ENCODE measurements around the gene PHETA2. TPM values are rescaled to one million over a fixed set of nuclear protein-coding genes. Genes with fewer than 3 reads are reported as not detected.
A peak's percentile ranks its signal among the peaks of the same experiment; 100 is the strongest.

PHETA2 gene
- total and polyA plus RNA-seq, 2 of the 13 experiments (the other 11 are each of a cell fraction or from before 2014, with no cell fraction given), result 0.07 TPM; not detected in 1

DNA sequence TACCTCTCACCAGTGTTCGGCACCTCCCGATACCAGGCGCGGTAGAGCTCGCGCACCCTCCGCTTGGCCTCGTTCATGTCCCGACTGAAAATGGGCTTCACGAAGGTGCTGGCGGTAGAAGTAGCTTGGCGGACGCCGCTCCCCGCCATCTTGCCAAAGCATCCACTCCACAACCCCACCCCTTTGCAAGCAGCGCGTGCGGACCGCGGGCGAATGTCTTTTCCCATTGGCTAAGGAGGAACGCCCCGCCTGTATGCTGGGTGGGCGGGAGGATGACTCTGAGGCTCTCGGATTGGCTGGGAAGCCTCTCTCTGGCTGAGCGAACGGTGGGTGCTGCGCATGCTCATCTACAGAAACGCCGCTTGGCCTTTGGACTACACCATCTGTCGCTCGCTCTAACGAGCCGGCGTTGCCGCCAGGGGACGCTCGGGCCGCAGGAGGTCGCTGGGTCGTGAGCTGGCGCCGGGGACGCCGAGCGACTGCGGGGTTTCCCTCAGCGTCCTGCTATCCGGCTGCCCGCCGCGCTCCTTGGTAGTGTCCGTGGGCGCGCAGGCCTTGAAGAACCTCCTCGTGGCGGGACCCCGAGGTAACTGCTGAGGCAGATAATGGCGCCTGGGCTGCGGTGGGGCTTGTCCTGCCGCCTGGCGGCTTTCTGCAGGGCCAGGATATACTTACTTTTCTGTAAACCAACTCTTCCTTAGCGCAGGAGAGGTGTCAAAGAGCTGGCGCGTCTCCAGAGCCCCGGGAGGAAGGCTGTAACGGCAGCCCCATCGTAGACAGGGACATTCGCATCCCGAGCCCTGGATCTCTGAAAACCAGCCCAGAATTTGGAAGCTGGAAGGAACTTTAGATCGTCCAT, 16.8 kb downstream of the PHETA2 start, which contains the start of gene NDUFA6 (continued):
- TF ChIP-seq, protein P1, sequence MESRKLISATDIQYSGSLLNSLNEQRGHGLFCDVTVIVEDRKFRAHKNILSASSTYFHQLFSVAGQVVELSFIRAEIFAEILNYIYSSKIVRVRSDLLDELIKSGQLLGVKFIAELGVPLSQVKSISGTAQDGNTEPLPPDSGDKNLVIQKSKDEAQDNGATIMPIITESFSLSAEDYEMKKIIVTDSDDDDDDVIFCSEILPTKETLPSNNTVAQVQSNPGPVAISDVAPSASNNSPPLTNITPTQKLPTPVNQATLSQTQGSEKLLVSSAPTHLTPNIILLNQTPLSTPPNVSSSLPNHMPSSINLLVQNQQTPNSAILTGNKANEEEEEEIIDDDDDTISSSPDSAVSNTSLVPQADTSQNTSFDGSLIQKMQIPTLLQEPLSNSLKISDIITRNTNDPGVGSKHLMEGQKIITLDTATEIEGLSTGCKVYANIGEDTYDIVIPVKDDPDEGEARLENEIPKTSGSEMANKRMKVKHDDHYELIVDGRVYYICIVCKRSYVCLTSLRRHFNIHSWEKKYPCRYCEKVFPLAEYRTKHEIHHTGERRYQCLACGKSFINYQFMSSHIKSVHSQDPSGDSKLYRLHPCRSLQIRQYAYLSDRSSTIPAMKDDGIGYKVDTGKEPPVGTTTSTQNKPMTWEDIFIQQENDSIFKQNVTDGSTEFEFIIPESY (CRISPR knock-in tag; IDR thresholded peaks at IDR 0.05), result 0 out of 2 replicates have a peak, but pooled peaks have one; percentile 26
- TF ChIP-seq RXRB (CRISPR knock-in tag; IDR thresholded peaks at IDR 0.05; ENCODE audit: borderline replicate concordance) (peak; percentile 73; the same call in 1 of the 2 replicates), REPIN1 (CRISPR knock-in tag; IDR thresholded peaks at IDR 0.05; ENCODE audit: borderline replicate concordance, low read depth) (peak; percentile 86; the same call in 1 of the 2 replicates), WIZ (CRISPR knock-in tag; IDR thresholded peaks at IDR 0.05) (no peak; the same call in 1 of the 2 replicates), RBM22 (optimal IDR thresholded peaks at IDR 0.05; ENCODE audit: low read length) (peak; percentile 75), ZNF546 (CRISPR knock-in tag; conservative IDR thresholded peaks at IDR 0.05) (0 out of 2 replicates have a peak, but pooled peaks have one; percentile 13), HDAC2 (CRISPR knock-in tag; IDR thresholded peaks at IDR 0.05) (peak; percentile 81), GFI1 (CRISPR knock-in tag; IDR thresholded peaks at IDR 0.05; ENCODE audit: borderline replicate concordance) (peak; percentile 23; the same call in 1 of the 2 replicates), U2AF2 (IDR thresholded peaks at IDR 0.05; ENCODE audit: low read depth, low read length) (no peak), SIN3A (IDR thresholded peaks at IDR 0.05; ENCODE audit: borderline replicate concordance, low read depth, low read length) (peak; percentile 35; the same call in 1 of the 2 replicates), HNRNPK (IDR thresholded peaks at IDR 0.05; ENCODE audit: low read depth, low read length, poor library complexity, severe bottlenecking) (no peak), SMAD1 (CRISPR knock-in tag; IDR thresholded peaks at IDR 0.05; ENCODE audit: borderline replicate concordance, low read depth) (peak; percentile 87; the same call in 1 of the 2 replicates), ZNF12 (CRISPR knock-in tag; IDR thresholded peaks at IDR 0.05) (no peak; the same call in 1 of the 2 replicates), KDM5A (IDR thresholded peaks at IDR 0.05; ENCODE audit: borderline replicate concordance, low read length) (0 out of 2 replicates have a peak, but pooled peaks have one; percentile 59), SMAD9 (CRISPR knock-in tag; IDR thresholded peaks at IDR 0.05) (peak; percentile 84), MEIS2 (CRISPR knock-in tag; IDR thresholded peaks at IDR 0.05) (peak; percentile 55; the same call in 1 of the 2 replicates)
- TF ChIP-seq, protein P2, sequence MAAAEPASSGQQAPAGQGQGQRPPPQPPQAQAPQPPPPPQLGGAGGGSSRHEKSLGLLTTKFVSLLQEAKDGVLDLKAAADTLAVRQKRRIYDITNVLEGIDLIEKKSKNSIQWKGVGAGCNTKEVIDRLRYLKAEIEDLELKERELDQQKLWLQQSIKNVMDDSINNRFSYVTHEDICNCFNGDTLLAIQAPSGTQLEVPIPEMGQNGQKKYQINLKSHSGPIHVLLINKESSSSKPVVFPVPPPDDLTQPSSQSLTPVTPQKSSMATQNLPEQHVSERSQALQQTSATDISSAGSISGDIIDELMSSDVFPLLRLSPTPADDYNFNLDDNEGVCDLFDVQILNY (CRISPR knock-in tag; conservative IDR thresholded peaks at IDR 0.05), result peak; percentile 37; the same call in 1 of the 2 replicates
- TF ChIP-seq, protein P3, sequence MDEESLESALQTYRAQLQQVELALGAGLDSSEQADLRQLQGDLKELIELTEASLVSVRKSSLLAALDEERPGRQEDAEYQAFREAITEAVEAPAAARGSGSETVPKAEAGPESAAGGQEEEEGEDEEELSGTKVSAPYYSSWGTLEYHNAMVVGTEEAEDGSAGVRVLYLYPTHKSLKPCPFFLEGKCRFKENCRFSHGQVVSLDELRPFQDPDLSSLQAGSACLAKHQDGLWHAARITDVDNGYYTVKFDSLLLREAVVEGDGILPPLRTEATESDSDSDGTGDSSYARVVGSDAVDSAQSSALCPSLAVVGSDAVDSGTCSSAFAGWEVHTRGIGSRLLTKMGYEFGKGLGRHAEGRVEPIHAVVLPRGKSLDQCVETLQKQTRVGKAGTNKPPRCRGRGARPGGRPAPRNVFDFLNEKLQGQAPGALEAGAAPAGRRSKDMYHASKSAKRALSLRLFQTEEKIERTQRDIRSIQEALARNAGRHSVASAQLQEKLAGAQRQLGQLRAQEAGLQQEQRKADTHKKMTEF (CRISPR knock-in tag; IDR thresholded peaks at IDR 0.05), result peak; percentile 87
- TF ChIP-seq, protein P4, sequence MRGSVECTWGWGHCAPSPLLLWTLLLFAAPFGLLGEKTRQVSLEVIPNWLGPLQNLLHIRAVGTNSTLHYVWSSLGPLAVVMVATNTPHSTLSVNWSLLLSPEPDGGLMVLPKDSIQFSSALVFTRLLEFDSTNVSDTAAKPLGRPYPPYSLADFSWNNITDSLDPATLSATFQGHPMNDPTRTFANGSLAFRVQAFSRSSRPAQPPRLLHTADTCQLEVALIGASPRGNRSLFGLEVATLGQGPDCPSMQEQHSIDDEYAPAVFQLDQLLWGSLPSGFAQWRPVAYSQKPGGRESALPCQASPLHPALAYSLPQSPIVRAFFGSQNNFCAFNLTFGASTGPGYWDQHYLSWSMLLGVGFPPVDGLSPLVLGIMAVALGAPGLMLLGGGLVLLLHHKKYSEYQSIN (CRISPR knock-in tag; IDR thresholded peaks at IDR 0.05; ENCODE audit: borderline replicate concordance), result no peak
- TF ChIP-seq, protein P5, sequence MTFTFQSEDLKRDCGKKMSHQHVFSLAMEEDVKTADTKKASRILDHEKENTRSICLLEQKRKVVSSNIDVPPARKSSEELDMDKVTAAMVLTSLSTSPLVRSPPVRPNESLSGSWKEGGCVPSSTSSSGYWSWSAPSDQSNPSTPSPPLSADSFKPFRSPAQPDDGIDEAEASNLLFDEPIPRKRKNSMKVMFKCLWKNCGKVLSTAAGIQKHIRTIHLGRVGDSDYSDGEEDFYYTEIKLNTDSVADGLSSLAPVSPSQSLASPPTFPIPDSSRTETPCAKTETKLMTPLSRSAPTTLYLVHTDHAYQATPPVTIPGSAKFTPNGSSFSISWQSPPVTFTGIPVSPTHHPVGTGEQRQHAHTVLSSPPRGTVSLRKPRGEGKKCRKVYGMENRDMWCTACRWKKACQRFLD (CRISPR knock-in tag; IDR thresholded peaks at IDR 0.05; ENCODE audit: borderline replicate concordance), result peak; percentile 89
